DMS 273 (cell line): ENCODE data around the gene RGS19.
"Not testable (repeated sequence)": the region's sequence is repeated elsewhere in the genome, so short reads cannot be mapped to it uniquely, and the experiment has no call there.

Source experiments
- DNase-seq: peaks from one replicate; lab custom pipeline; 2025; ENCODE audit not compliant: unreplicated experiment; lab: John Stamatoyannopoulos, UW

The RGS19 gene, protein sequence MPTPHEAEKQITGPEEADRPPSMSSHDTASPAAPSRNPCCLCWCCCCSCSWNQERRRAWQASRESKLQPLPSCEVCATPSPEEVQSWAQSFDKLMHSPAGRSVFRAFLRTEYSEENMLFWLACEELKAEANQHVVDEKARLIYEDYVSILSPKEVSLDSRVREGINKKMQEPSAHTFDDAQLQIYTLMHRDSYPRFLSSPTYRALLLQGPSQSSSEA

DNA sequence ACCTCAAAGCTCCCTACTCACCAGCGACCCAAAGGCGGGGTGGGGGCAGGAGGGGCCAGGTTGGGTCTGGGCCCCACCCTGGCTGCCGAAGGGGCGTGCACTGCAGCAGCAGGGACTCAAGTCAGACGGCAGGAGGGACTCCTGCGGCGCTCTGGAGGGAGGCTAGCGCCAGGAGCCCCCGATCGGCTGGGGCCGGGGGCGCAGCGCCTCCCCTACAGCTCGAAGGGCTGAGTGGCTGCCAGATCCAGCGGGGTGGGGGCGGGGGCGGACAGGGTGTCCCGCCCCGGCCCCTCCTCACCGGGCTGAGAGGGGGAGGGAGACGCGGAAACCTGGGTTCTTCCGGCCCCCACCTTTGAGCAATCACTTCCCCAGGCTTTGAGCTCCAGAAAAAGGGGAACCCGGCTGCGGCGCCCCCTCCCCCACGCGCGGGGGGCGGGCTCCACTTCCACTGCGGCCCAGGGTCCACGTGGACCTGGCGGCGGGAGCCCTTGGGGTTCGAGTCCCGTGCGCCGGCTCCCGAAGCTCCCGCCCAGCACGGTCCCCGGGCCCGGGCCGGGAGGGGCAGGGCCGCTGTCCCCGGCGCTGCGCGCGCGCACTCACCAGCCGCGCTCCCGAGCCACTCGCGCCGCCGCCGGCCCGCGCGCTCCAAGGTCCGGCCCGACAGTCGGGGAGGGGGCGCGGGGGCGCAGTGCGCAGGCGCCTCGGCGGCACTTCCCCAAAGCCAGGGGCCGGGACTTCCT is at the start of gene RGS19:
RGS19 (minus strand) TSS at position 246 of the 740 bp plus-strand sequence. CDS start 2,632 bp downstream, outside the sequence.
- DNase-seq, result peak; percentile 90

DNA sequence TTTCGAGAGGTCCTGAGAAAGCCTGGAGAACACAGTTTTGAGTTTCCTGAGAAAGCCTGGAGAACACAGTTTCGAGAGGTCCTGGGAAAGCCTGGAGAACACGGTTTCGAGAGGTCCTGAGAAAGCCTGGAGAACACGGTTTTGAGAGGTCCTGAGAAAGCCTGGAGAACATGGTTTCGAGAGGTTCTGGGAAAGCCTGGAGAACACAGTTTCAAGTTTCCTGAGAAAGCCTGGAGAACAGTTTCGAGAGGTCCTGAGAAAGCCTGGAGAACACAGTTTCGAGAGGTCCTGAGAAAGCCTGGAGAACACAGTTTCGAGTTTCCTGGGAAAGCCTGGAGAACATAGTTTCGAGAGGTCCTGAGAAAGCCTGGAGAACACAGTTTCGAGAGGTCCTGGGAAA is 44.2 kb upstream of the RGS19 start:
- not testable (repeated sequence) for DNase-seq

DNA sequence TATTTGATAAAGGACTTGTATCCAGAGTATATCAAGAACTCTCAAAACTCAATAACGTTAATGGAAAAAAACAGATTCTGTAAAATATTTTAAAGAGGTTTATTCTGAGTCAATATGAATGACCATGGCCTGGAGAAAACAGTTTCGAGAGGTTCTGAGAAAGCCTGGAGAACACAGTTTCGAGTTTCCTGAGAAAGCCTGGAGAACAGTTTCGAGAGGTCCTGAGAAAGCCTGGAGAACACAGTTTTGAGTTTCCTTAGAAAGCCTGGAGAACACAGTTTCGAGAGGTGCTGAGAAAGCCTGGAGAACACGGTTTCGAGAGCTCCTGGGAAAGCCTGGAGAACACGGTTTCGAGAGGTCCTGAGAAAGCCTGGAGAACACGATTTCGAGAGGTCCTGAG is 43.6 kb upstream of the RGS19 start:
- not testable (repeated sequence) for DNase-seq

DNA sequence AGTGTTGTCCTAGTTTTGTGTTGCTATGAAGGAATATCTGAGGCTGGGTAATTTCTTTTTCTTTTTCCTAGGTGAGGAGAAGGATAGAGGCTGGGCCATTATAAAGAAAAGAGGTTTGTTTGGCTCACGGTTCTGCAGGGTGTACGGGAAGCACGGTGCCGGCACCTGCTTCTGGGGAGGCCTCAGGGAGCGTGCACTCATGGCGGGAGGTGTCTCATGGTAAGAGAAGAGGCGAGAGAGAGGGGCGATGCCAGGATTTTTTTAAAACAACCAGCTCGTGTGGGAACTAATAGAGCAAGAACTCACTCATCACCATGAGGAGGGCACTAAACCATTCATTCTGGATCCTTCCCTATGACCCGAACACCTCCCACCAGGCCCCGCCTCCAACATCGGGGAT is 42.3 kb upstream of the RGS19 start:
- DNase-seq, result no peak

DNA sequence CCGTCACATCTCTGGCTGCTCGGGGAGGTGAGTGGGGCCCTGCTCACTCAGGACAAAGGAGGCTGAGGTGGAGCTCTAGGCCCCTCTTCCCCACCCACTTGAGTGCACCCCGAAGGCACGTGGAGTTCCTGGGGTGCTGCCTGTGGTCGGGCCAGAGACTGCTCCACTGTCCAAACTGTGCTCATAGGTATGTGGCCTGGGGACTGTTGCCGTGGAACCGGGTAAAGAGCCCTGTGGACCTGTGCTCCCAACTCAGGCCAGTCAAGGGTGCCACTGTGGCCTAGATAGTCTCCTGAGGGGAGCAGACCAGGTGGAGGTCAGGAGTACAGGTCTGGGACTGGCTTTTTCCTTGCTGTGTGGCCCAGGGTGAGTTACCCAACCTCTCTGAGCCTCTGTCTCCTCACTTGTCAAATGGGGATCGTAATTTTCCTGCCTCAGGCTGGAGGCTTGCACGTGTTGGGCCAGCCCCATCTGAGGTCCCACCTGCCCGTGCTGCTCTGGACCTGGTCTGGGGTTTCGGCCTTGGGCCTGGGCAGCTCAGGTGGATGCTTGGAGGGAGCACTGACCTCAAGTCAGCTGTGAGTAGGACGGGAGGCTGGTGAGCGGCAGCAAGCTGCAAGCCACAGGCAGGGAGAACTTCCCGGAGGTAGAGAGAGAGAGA is 40.5 kb upstream of the RGS19 start:
- no peak for DNase-seq

DNA sequence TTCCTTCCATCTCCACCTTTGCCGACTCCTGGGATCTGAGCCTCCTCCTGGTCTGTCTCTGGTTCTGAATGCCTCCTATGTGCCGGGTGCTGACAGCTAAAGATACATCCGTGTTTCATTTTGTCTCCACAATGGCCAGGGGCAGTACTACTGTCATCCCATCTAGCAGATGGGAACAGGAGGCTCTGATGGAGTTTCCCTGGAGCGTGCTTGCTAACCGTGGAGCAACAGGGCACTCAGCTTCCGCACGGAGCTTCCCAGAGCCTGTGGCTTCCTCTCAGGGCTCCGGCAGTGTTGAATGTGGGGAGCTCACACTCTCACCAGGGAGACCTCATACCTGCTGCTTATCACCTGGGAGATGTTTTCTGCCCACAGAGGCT is 40.0 kb upstream of the RGS19 start:
- peak; percentile 45 for DNase-seq

DNA sequence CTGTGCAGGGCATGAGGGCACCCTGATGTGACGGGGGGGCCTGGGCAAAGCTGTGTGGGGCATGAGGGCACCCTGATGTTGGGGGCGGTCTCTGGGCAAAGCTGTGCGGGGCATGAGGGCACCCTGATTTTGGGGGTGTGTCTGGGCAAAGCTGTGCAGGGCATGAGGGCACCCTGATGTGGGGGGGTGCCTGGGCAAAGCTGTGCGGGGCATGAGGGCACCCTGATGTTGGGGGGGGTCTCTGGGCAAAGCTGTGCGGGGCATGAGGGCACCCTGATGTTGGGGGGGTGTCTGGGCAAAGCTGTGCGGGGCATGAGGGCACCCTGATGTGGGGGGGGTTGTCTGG is 38.1 kb upstream of the RGS19 start:
- not testable (repeated sequence) for DNase-seq

DNA sequence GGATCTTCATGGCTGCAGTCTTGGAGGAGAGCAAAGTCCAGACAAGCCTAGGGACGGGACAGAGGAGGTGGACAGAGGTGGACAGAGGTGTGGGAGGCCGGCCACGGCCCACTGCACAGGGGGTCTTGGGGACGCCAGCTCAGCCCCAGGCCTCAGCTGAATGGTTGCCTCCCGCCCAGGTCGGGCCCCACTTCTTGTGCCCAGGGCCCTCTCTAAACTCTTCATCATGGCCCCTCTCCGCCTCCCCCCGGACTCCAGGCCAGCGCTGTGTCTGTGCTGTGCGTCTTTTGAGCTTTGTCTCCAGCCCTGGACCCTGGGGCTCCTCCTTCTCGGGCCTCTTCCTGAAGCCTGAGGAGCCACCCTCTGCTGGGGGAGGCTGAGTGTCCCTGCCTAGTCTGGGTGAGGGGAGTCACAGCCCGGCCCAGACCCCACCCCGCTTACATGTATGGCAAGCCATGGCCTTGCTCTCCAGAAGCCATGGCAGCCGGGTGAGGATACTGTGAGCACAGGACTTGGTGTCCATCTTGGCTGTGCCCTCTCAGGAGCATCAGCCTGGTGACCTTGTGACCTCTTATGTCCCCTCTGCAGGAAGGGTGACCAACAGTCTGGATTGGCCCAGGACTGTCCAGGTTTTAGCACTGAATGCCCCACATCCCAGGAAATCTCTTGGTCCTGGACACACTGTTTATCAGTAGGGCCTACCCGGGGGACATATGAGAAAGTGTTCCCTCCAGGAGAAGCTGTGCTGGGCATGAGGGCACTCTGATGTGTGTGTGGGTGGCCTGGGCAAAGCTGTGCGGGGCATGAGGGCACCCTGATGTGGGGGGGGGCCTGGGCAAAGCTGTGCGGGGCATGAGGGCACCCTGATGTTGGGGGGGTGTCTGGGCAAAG is 37.5 kb upstream of the RGS19 start:
- DNase-seq, result no peak

DNA sequence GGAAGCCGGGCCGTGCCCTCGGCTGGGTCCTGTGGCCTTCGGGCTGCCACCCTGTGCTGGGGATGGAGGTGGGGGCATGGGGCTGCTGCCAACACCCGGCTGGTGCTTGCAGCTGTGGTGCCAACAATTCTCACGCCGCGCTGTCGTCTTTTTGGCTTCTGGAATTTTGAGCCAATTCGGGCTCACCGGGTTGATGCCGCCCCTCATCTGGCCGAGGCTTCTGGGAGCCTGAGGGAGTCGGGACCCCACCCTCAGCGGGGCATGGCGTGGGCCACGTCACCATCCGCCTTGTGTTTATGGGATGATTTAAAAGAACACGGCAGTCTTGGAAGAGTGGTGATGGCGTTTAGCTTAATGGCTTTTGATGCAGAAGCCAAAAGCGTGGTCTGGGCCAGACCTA is 36.7 kb upstream of the RGS19 start:
- no peak for DNase-seq

DNA sequence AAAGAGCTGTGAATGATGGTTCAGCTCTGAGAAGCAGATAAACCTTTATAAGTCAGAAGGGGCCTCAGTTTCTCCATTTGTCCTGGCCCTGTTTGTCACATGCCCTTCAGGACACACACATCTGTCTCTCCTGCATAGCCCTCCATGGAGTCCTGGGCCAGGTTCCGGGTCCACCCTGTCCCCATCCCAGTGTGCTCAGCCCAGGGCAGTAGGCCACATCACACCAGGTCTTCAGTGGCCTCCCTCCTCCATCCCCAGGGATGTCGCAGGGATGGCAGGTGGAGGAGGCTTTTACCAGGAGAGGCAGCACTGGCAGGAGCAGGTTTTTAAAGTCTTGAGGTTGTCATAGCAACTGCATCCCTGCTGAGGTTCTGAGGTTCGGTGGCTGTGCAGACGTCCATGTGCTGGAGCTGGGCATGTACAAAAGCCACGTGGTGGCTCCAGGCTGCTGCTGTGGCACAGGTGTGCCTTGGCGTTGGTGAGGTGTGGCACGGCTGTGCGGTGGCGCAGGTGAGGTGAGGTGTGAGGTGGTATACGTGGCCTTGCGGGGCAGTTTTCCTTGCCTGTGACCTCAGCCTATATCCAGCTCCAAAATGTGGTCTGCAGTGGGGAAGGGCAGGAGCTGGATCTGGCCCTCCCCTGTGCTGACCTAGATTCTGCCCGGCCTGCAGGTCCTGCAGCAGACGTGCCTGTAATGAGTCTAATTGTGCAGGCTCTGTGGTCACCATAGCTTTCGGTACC is 36.0 kb upstream of the RGS19 start:
- DNase-seq, result peak; percentile 31

DNA sequence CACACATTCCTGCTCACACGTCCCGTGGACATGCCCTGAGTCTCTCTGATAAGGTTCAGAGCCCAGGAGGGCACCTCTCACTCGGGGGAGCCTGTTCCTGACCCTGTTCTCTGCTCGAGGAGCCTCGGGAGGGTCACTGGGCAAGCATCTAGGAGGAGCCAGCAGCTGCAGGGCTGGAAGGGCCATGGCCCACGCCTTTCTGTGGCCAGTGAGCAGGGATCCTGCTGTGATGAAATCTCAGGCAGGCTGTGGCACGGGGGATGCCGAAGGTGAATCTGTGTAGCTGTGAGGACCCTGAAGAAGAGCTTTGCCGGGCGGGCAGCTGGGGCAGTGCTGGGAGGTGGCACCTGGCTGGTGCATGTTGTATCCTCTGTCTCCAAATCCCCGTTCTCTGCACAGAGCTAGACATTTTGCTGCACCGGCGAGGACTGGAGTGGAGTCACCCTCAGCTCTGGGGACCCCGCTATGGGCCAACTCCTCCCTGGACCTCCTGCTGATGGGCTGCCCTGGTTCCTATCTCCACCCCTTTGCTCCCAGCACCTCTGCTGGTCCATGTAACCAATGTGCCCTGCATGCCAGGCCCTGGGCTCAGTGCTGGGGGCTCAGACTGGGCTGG is 35.1 kb upstream of the RGS19 start:
- no peak for DNase-seq

DNA sequence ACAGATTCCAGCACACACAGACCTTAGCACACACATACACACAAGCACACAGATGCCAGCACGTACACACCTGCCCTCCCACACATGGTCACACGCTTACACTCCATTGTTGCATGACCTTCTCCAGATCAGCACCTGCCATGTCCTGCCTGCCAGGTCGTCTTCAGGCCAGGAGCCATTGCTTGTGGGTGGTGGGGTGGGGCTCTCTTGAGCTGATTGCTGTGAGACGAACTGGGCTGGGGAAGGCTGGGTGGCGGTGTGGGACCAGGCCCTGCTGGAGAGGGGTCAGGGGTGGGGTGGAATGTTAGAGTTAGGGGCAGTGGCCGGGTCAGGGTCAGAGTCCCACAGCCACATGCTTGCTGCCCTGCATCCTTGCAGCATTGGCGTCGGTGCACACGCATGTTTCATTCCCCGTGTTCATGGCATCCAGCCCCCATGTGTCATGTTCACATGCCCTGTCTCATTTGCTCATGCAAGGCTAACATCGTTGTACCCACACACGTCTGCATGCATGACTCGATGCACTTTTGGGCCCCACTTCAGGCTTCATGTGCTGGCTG is 34.6 kb upstream of the RGS19 start:
- no peak for DNase-seq

DNA sequence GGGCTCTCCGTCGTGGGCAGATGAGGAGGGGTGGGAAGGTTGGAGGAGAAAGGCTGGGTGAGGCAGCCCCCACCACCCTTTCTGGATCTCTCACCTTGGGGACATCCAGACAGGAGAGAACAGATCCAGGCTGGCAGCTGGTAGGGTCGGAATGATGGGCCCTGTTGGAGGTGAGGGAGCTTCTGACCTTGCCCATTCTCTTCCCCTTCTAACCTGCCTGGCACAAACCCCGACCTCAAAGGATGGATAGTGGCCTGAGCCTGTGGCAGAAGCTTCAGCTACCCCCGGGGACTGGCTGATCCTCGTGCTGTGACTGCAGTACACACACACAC is 34.1 kb upstream of the RGS19 start:
- DNase-seq, result no peak

DNA sequence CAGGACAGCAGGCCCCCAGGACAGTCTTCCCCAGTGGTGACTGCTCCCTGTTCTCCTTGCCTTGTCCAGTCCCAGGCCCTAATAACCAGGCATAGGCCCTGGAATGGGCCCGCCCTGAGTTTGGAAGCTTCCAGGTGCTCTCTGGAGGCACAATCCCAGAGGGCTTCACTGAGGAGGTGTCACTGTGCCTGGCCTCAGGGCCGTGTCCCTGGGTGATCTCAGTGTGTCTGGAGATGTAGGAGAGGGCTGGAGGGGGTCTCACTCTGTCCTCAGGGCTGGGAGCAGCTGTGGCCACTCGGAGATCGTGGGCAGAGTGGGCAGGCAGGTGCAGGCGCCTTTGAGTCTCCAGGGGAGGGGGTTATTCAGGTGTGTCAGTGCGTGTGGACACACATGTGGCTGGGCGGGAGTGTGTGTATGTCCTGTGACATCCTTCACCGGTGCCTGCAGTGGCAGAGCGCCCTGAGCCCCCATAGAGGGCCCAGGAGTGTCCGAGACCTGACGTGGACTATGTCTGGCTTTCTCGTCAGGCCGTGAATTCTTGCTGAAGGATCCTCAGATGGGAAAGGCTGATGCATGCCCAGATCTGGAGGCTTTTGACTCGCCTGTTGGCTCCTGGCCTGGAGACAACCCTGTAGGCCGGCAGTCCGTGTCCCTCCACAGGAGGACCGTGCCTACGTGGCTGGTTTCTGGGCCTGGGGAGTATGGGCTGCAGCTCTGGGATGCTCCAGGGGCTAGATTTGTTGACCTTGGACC is 33.5 kb upstream of the RGS19 start:
- DNase-seq, result no peak

DNA sequence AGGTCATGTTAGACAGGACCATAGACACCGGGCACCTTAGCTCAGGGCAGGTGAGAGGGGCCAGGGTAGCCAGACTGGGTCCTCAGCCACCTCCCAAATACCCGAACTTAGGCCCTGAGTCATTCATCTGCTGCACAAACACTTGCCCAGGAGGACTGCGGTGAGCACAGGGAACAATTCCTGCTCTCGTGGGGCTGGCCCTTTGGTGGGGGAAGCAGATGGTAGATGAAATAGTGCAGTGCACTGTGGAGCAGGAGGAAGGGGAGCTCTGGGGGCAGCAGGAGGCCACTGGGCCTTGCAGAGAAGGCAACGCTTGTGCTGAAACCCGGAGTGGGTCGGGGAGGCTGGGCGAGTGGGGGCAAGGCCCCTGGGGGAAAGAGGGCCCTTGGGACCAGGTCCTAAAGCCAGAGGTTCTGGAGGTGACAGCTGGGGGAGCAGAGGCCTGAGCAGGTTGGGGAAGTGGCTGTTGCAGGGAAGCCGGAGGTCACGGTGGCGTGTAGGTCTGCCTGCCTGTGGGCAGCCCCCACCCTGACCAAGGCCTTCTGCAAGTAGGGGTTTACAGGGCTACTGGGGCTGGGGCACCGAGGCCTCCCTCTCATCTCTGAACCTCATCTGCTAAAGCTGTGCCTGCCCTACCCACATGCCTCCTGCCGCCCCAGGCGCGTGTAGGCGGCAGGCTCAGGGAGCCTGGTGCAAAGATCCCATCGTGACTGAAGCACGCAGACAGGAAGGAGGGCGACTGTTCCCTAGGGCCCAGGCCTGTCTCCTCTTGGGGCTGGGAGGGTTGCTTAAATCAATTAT is 32.7 kb upstream of the RGS19 start:
- DNase-seq, result peak; percentile 33

DNA sequence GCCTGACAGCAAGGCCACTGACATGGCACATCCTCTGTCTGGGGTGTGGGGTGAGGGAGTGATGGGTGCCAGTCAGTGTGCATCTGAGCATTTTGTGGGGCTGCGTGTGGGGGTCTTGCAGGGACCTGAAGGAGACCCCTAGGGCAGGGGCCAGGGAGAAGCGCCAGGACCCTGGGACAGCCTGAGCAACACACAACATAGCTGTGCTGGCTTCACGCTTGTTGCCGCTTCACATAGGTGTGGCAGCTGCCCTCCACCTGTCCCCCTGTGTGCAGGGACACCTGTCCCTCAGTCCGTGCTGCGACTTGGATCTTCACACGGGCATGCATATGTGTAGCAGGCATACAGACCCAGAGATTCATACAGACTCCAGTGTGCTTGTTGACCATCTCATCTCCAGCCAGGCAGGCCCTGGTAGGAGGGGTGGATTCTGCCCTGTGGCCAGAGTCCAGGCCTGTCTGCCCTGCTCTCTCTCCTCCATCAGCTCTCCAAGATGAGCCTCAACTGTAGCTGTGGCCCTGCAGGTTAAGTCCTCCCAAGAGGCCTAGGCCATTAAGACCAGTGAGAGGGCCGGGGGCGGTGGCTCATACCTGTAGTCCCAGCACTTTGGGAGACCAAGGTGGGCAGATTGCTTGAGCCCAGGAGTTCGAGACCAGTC is 31.2 kb upstream of the RGS19 start:
- DNase-seq, result no peak

DNA sequence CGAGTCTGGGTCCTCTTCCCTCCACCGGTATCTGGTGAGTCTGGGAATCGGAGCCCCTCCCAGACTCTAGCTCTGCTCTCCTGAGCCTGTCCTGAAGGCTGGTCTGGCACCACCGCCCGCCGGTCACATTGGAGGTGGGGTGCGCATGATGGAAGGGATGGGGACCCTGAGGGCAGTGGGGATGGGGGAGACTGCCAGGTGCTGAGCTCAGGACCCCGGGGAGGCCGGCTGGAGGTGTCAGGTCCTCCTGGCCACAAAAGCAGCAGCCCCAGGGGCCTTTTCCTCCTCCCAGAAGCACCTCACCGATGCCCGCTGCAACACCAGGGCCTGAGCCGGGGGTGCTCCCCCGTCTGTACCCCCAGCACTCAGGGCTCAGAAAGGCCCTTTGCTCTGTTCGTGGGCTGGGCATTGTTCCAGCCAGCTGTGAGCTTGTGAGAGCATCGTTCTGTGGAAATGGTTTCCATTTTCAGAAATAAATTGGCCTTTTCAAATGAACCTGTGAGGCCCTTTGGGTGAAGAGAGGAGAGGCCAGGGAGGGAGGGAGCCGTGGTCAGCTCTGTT is 30.6 kb upstream of the RGS19 start:
- no peak for DNase-seq
